Measurements from ENCODE around the gene CDR2.

CDR2 gene

DNA sequence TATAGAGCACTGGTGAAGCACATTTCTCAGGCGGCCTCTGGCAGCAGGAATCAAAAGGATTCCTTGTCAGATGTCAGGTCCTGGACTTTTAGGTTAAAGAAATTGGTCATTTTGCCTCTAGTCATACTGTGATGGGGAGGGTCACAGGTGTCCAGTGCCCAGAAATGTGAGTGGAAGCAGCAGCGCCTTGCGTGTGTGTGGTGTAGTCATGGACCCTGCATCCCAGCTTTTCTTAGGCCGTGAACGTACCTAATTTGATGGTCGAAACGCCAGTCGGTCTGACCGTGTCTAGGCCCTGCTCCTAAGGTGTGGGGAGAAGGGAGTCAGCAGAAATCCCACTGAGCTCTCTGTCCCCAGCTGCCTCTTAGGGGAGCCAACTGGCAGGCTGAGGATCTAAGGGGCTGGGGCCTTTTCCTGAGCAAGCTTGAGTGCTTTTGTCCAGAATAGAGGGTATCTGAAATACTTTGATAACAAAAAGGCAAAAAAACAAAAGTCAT lies 45.2 kb downstream of the CDR2 start:
- H3K4me3 Mint-ChIP-seq: no peak overlapping the region
- CTCF ChIA-PET: interaction anchor here (0.9 to 1.3 kb wide), 4 partner anchors 8 to 1028 kb away, joined by 3 to 6 read pairs (median 4); no protein-coding TSS in a partner anchor
- no peaks in the 10 kb centered on the region for H3K27me3 Mint-ChIP-seq
- peak overlapping the region; percentile 28 for H3K27ac Mint-ChIP-seq
- peaks cover 5% of the 10 kb centered on the region for H3K4me1 Mint-ChIP-seq
- H3K36me3 Mint-ChIP-seq: peaks cover 51% of the 10 kb centered on the region
- H3K9me3 Mint-ChIP-seq: no peaks in the 10 kb centered on the region
- DNase-seq: no peak

DNA sequence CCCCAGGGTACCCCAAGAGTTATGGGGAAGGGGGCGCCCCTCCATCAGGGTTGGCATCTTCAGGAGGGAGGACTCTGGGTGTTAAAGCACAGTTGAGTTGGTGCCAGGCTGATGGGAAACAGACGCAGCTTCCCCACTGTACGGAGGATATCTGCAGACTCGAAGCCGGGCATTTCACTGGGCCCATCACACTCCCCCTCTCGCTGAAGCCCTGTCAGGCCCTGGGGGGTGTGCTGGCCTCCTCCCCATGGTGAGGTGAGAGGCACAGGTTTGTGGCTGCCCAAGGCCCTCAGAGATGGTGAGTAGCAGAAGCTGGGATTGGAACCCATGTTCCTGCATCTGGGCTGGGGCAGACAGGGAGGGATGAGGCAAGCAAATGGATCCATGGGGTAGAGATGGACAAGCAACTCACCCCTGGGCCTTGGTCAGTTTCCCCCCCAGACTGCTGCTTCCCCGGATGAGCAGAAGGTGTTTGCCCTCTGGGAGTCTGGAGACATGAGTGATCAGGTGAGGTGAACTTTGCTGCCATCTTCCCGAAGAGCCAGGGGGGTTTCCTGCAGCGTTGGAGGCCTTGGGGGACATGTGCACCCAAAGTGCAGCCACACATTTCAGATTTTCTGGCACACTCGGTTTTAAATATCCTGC lies 46.2 kb downstream of the CDR2 start:
- H3K36me3 Mint-ChIP-seq: peaks cover 45% of the 10 kb centered on the region
- no peak for DNase-seq
- H3K27me3 Mint-ChIP-seq: no peaks in the 10 kb centered on the region
- H3K9me3 Mint-ChIP-seq: no peaks in the 10 kb centered on the region
- no peak overlapping the region for H3K27ac Mint-ChIP-seq
- peaks cover 5% of the 10 kb centered on the region for H3K4me1 Mint-ChIP-seq
- no peak overlapping the region for H3K4me3 Mint-ChIP-seq
- CTCF ChIA-PET: interaction anchor here (1.0 to 1.3 kb wide), 3 partner anchors 9 to 1027 kb away, joined by 3 to 6 read pairs (median 4); no protein-coding TSS in a partner anchor

DNA sequence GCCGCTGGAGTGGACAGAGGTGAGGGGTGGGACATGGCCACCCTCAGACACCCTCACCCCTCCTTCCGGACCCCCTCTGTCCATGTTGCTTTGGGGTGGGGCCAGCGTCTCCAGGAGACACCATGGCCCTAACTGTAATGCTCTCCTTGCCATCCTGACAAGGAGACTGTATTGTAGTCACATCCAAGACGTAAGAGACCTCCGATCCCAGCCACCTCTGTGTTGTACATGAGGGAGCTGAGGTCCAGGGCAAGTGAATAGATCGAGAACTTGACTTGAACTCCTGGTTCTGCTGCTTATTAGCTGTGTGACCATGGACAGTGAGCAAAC lies 47.0 kb downstream of the CDR2 start:
- no peak overlapping the region for H3K4me3 Mint-ChIP-seq
- no peaks in the 10 kb centered on the region for H3K9me3 Mint-ChIP-seq
- H3K4me1 Mint-ChIP-seq: peaks cover 5% of the 10 kb centered on the region
- DNase-seq: no peak
- peaks cover 43% of the 10 kb centered on the region for H3K36me3 Mint-ChIP-seq
- no peak overlapping the region for H3K27ac Mint-ChIP-seq
- CTCF ChIA-PET: interaction anchor here (1.1 kb wide), 1 partner anchor 27 kb away, joined by 4 read pairs; no protein-coding TSS in a partner anchor
- no peaks in the 10 kb centered on the region for H3K27me3 Mint-ChIP-seq

DNA sequence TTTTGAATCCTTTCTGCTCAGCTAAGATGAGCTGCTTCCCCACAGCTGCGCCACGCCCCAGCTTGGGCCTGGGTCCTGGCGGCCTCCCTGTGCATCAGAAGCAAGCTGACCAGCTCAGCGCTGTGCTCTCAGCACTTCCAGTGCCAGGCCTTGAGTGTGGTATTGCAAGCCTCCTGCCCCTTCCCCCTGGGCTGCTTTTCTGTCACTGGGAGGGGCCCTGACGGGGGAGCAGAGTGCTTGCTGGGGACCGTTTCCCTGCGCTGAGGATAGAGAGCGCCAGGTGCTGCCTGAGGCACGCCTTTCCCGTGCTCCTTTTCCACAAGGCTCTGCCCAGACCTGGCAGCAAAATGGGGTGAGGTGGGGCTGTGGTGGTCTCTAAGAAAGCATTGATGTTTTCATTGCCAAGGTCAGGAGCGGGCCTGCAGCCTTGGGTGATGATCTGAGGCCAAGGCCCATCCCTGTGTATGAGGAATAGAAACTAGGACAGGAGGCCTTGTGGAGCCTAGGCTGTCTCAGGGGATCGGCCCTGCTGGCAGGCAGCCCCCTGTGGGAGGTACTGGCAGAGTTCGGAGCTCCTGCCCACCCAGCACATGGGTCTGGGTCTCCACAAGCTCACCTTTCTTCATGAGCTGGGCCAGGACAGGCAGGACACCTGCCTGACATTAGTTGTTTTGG lies 47.5 kb downstream of the CDR2 start:
- peaks cover 5% of the 10 kb centered on the region for H3K4me1 Mint-ChIP-seq
- DNase-seq: no peak
- CTCF ChIA-PET: no interaction called here
- H3K9me3 Mint-ChIP-seq: no peaks in the 10 kb centered on the region
- no peak overlapping the region for H3K27ac Mint-ChIP-seq
- H3K36me3 Mint-ChIP-seq: peaks cover 40% of the 10 kb centered on the region
- H3K27me3 Mint-ChIP-seq: no peaks in the 10 kb centered on the region
- no peak overlapping the region for H3K4me3 Mint-ChIP-seq

DNA sequence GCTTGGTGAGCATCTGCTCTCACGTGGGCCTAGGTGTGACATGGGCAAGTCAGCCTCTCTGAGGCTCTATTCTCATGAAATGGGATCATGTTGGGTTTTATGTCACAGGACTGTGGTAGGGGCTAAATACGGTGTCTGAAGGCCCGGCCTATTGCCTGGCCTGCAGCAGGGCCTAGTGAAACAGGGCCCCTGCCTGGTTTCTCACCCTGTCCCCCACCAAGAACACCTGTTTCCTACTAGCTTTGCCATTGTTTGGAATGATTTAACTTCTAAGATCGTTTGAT lies 48.1 kb downstream of the CDR2 start:
- H3K27me3 Mint-ChIP-seq: no peaks in the 10 kb centered on the region
- CTCF ChIA-PET: no interaction called here
- no peaks in the 10 kb centered on the region for H3K9me3 Mint-ChIP-seq
- H3K27ac Mint-ChIP-seq: no peak overlapping the region
- no peak overlapping the region for H3K4me3 Mint-ChIP-seq
- H3K4me1 Mint-ChIP-seq: peaks cover 6% of the 10 kb centered on the region
- no peak for DNase-seq
- peaks cover 35% of the 10 kb centered on the region for H3K36me3 Mint-ChIP-seq

DNA sequence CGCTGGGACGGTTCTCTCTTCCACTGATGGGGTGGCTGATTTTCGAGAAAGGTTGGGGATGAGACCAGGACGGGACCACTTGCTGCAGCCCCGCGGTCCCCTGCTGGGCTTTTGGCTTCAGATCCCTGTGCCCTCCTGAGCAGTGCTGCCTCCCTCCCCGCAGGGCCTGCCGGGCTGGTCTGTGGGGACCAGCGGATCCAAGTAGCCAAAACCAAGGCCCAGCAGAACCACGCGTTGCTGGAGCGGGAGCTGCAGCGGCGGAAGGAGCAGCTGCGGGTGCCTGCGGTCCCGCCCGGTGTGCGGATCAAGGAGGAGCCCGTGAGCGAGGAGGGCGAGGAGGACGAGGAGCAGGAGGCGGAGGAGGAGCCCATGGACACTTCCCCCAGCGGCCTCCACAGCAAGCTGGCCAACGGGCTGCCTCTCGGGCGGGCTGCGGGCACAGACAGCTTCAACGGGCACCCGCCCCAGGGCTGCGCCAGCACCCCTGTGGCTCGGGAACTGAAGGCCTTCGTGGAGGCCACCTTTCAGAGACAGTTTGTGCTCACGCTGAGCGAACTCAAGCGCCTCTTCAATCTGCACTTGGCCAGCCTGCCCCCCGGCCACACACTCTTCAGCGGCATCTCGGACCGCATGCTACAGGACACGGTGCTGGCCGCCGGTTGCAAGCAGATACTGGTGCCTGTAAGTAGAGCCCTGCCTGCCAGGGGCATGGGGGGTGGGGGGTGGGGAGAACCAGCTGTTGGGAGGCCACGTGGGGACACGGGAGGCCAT lies 48.6 kb downstream of the CDR2 start:
- DNase-seq: no peak
- CTCF ChIA-PET: no interaction called here
- Mint-ChIP-seq H3K36me3 (peaks cover 38% of the 10 kb centered on the region), H3K4me1 (peaks cover 9% of the 10 kb centered on the region), H3K27me3 (no peaks in the 10 kb centered on the region), H3K27ac (no peak overlapping the region), H3K4me3 (no peak overlapping the region), H3K9me3 (no peaks in the 10 kb centered on the region)

DNA sequence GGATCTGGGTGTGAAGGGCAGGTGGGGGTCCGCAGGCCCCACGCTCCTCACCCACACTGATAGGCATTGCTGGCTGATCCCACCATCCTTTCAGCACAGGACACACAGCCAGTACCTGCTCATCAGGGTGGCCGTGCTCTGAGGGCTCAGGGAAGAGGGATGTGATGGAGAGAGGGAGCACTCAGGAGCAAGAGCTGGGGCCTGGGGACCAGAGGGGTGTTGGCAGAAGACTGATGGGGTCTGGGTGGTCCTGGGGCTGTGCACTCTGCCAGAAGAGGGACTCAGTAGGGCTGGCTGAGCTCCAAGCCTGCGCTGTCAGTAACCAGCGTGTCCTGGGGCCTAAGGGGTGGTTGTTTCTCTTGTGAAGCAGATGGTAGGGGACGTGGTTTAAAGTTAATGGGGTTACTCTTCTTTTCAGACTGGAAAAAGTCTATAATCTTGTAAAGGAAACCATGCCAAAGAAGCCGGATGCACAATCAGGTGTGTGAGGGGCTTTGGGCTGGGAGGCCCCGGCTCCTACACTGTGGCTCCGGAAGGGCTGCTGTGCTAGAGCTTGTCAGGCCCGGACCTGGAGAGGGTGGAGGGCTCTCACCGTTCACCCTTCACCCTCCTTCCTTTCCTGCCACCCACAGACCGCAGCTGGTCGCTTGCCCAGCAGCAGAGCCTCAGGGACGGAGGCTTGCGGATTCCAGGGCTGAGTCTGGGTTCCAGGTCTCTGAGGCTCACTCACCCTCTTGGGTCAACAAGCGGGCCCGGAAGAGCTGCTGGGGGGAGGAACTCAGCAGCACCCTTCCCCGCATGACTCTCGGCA lies 49.4 kb downstream of the CDR2 start:
- DNase-seq: no peak
- no peak overlapping the region for H3K4me3 Mint-ChIP-seq
- H3K36me3 Mint-ChIP-seq: peaks cover 36% of the 10 kb centered on the region
- H3K9me3 Mint-ChIP-seq: no peaks in the 10 kb centered on the region
- H3K27ac Mint-ChIP-seq: peak overlapping the region; percentile 70
- no peaks in the 10 kb centered on the region for H3K27me3 Mint-ChIP-seq
- CTCF ChIA-PET: interaction anchor here (0.6 kb wide), 1 partner anchor 48 kb away, joined by 3 read pairs; no protein-coding TSS in a partner anchor
- H3K4me1 Mint-ChIP-seq: peaks cover 4% of the 10 kb centered on the region

DNA sequence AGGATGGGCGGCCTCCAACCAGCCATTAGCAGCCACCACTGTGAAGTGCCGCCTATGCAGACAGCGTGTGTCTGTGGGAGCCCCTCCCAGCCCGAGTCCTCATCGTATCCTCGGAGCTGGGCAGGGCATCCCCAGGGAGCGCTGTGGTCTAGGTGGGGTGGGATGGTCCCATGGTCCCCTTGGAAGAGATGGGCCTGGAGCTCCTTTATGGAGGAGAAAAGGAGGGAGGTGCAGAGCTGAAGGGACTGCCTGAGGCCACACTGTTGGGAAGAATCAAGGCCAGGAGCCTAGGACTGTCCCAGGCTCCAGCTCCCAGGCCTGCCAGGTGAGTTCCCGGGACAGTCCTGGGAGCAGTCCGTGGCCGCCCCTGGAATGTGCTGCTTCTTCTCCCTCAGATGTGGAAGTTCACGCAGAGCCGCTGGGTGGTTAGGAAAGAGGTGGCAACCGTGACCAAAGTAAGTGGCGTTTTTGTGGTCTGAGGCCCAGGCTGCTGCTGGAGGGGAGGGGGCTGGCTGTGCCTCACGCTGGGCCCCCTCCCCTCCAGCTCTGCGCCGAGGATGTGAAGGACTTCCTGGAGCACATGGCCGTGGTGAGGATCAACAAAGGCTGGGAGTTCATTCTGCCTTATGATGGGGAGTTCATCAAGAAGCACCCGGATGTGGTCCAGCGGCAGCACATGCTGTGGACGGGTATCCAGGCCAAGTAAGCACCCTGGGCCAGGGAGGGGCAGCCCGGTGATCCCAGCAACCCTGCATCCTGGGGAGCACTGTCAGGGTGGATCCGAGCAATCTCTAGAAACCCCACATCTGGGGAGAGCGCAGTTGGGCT lies 50.2 kb downstream of the CDR2 start:
- H3K4me3 Mint-ChIP-seq: no peak overlapping the region
- no peak for DNase-seq
- CTCF ChIA-PET: interaction anchor here (0.5 kb wide), 1 partner anchor 41 kb away, joined by 3 read pairs; no protein-coding TSS in a partner anchor

DNA sequence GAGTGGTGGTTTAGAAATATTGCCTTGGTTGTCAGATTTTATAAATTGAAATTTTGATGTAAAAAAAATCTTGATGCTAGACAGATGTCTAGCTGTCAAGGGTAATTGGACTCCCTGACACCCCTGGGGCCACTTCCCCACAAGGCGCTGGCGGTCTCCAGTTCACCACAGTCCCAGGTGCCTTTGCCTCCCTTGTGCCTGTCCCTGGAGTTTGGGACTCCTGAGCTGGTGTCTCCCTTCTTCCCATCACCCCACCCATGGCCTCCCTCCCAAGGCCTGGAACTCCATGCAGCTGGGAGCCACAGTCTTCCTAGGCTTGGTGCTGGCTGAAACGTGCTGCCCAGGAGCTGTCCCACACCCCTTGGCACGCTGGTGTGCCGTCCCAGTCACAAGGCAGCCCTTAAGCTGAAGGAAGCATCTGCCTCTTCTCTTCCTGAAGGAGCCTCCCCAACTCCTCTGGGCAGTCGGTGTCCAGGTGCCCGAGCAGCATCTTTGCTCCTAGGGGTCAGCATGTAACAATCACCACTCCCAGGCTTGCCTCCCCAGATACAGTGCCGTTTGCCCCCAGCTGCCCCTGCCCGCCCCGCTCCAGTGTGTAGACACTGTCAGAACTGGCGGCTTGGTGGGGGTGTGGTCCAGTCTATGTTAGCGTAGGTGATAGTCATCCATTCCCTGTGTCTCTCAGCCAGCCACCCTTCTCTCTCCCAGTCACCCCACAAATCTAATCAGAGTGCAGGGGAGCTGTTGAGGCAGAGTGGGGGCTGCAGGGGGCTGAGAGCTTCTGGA lies 51.1 kb downstream of the CDR2 start:
- Mint-ChIP-seq H3K4me3 (no peak overlapping the region), H3K36me3 (peaks cover 35% of the 10 kb centered on the region), H3K27ac (peak overlapping the region; percentile 64), H3K9me3 (no peaks in the 10 kb centered on the region), H3K4me1 (peaks cover 4% of the 10 kb centered on the region), H3K27me3 (no peaks in the 10 kb centered on the region)
- no peak for DNase-seq
- CTCF ChIA-PET: interaction anchor here (0.5 to 1.0 kb wide), 3 partner anchors 26 to 1021 kb away, joined by 3 read pairs; no protein-coding TSS in a partner anchor

More for the DNA sequence above, 50.2 kb downstream of the CDR2 start:
- H3K36me3 Mint-ChIP-seq: peaks cover 35% of the 10 kb centered on the region
- H3K4me1 Mint-ChIP-seq: peaks cover 4% of the 10 kb centered on the region
- no peaks in the 10 kb centered on the region for H3K9me3 Mint-ChIP-seq
- H3K27ac Mint-ChIP-seq: peak overlapping the region; percentile 70
- H3K27me3 Mint-ChIP-seq: no peaks in the 10 kb centered on the region

DNA sequence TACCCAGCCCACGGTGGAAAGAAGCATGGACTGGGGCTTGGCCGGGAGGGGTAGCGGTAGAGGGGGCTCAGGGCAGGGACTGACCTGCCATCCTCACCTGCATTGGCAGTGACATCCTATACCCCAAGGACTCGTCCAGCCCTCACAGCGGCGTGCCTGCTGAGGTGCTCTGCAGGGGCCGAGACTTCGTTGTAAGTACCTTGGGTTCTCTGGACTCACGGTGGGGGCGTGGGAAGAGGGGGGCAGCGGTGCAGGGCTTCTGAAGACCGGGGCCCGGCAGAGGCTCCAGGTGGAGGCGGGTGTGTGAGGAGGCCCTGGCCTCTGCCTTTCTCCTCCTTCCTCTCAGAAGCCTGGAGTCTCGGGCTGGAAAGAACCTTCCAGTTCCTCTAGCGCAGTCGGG lies 51.7 kb downstream of the CDR2 start:
- Mint-ChIP-seq H3K9me3 (no peaks in the 10 kb centered on the region), H3K27ac (peak overlapping the region; percentile 69), H3K36me3 (peaks cover 31% of the 10 kb centered on the region), H3K4me1 (peaks cover 4% of the 10 kb centered on the region), H3K27me3 (no peaks in the 10 kb centered on the region), H3K4me3 (no peak overlapping the region)
- no peak for DNase-seq
- CTCF ChIA-PET: interaction anchor here (0.6 to 1.0 kb wide), 2 partner anchors 25 to 1021 kb away, joined by 3 read pairs; no protein-coding TSS in a partner anchor

DNA sequence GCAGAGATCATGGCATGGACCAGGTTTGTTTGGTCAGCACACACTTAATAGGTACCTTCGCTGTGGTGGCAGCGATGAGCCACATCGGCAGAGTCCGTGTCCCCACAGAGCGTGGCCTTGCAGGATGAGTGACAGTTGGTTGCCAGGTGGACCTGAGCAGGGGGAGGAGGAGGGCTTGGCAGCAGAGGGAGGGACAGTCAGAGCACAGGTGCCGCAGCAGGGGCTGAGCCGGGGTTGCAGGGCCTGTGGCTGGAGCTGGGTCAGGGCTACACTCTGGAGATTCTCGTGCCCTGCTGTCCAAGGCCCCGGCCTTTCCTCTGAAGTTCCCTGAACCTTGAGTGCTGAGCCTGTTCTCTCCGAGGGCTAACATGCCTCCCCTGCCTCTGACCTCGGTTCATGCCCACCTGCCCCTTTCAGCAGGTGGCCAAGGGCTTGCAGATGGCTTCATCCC lies 52.4 kb downstream of the CDR2 start:
- CTCF ChIA-PET: interaction anchor here (1.4 to 1.6 kb wide), 2 partner anchors 51 to 1163 kb away, joined by 3 to 5 read pairs; no protein-coding TSS in a partner anchor
- Mint-ChIP-seq H3K9me3 (no peaks in the 10 kb centered on the region), H3K36me3 (peaks cover 32% of the 10 kb centered on the region), H3K27me3 (no peaks in the 10 kb centered on the region), H3K27ac (peak overlapping the region; percentile 69), H3K4me1 (peaks cover 4% of the 10 kb centered on the region), H3K4me3 (no peak overlapping the region)
- DNase-seq: no peak

DNA sequence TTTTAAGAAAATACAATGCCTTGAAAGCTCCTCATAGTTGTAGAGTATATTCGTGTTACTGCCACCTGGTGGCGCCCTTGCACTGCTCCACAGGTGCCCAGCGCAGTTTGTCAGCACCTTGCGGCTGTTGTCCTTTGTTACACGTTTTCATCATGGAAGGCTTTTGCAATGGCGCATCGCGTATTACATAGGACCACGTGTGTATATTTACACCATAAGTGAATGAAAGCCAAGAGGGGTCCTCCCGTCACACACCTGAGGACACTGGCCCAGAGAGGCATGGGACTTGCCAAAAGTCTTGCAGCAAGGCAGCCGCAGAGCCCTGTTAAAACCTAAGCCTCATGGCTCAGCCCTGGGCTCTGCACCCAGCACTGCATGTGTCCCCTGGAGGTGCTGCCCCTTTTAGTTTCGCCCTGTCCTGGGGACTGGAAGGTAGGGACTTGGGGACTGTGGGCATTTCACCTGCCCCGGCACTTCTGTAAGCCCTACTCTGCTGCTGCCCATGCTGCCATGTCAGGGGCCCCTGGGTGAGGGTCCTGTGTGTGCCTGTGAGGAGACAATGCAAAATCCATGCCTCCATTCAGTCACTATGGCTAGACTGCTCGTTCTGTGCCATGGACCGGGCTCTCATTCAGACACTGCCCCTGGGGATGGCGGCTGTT lies 52.9 kb downstream of the CDR2 start:
- H3K4me1 Mint-ChIP-seq: peaks cover 4% of the 10 kb centered on the region
- H3K9me3 Mint-ChIP-seq: no peaks in the 10 kb centered on the region
- peak; percentile 82 for DNase-seq
- peak overlapping the region; percentile 31 for H3K27ac Mint-ChIP-seq
- H3K36me3 Mint-ChIP-seq: peaks cover 30% of the 10 kb centered on the region
- CTCF ChIA-PET: interaction anchor here (0.5 to 2.3 kb wide), 12 partner anchors 8 to 1182 kb away, joined by 3 to 7 read pairs (median 4); no protein-coding TSS in a partner anchor
- no peak overlapping the region for H3K4me3 Mint-ChIP-seq
- H3K27me3 Mint-ChIP-seq: no peaks in the 10 kb centered on the region
